Measurements from ENCODE around the gene HAPSTR1.

Gene HAPSTR1

DNA sequence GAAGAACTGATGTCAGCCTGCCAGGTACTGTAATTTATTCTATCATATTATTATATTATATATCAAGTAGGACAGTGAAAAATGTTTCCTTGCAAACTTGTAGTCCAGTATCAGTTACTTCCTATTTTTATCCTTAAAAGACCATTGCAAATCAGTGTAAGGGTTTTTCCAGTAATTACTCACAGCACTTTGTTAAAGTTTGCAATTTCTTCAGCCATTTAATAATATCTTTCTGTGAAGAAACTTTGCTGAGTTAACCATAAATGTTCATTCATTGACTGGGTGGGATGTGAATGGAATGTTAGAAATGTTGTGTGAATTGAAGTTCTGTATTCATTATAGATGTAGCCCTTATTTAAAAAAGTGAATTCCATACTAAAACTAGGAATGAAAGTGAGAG is 26.7 kb downstream of the HAPSTR1 start:
- Histone ChIP-seq H4K20me1 (ENCODE audit: insufficient read depth, low read length, poor library complexity, severe bottlenecking) (peaks cover 33% of the 10 kb centered on the region), H3K9me2 (replicated peaks; ENCODE audit: low read depth, low read length) (no peaks in the 10 kb centered on the region), H3K9me3 (ENCODE audit: insufficient read depth, low read depth, low read length) (no peaks in the 10 kb centered on the region), H3K36me3 (ENCODE audit: insufficient read depth, low read length) (peaks cover 23% of the 10 kb centered on the region; the same call in 1 of the 2 replicates), H3K4me2 (ENCODE audit: low read depth, low read length, poor library complexity, severe bottlenecking) (no peak overlapping the region), H3K27me3 (ENCODE audit: insufficient read depth, low read length, poor library complexity, severe bottlenecking) (no peaks in the 10 kb centered on the region), H3K4me1 (ENCODE audit: insufficient read depth, low read length, poor library complexity, severe bottlenecking) (no peaks in the 10 kb centered on the region), H3K79me2 (ENCODE audit: insufficient read depth, low read length) (peaks cover 43% of the 10 kb centered on the region), H3K9ac (ENCODE audit: low read depth, low read length, poor library complexity, severe bottlenecking) (no peak overlapping the region), H3K4me3 (ENCODE audit: low read length, poor library complexity, severe bottlenecking) (no peak overlapping the region), H2AFZ (ENCODE audit: low read length) (no peak overlapping the region), H3F3A (ENCODE audit: low read depth) (no peaks in the 10 kb centered on the region)
- TF ChIP-seq EZH2phosphoT487 (IDR thresholded peaks at IDR 0.05; ENCODE audit: borderline replicate concordance) = no peak
- TF ChIP-seq, protein P1, sequence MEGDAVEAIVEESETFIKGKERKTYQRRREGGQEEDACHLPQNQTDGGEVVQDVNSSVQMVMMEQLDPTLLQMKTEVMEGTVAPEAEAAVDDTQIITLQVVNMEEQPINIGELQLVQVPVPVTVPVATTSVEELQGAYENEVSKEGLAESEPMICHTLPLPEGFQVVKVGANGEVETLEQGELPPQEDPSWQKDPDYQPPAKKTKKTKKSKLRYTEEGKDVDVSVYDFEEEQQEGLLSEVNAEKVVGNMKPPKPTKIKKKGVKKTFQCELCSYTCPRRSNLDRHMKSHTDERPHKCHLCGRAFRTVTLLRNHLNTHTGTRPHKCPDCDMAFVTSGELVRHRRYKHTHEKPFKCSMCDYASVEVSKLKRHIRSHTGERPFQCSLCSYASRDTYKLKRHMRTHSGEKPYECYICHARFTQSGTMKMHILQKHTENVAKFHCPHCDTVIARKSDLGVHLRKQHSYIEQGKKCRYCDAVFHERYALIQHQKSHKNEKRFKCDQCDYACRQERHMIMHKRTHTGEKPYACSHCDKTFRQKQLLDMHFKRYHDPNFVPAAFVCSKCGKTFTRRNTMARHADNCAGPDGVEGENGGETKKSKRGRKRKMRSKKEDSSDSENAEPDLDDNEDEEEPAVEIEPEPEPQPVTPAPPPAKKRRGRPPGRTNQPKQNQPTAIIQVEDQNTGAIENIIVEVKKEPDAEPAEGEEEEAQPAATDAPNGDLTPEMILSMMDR (conservative IDR thresholded peaks at IDR 0.05; ENCODE audit: low read length) = no peak

DNA sequence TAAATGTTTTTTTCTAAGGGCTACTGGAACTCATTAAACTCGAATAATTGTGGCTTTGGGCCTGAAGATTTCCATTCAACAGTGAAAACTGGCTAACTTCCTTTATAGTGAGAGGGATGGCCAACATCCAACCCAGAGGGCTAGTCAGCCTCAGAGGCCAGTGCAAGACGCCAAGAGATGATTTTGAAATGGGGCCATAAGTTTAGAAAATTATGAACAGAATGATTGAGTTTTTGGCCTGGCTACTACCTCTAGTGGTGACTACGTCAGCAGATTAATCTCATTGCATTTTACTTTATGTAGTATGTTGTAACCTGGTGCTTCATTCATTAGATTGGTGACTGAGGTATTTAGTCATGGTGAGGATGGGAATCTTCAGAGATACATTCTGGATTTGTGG is 28.4 kb downstream of the HAPSTR1 start:
- no peak overlapping the region for H2AFZ ChIP-seq (ENCODE audit: low read length)
- peaks cover 27% of the 10 kb centered on the region; the same call in 1 of the 2 replicates for H3K79me2 ChIP-seq (ENCODE audit: insufficient read depth, low read length)
- H4K20me1 ChIP-seq (ENCODE audit: insufficient read depth, low read length, poor library complexity, severe bottlenecking) = peaks cover 22% of the 10 kb centered on the region
- H3K9me3 ChIP-seq (ENCODE audit: insufficient read depth, low read depth, low read length) = no peaks in the 10 kb centered on the region
- H3K4me1 ChIP-seq (ENCODE audit: insufficient read depth, low read length, poor library complexity, severe bottlenecking) = no peaks in the 10 kb centered on the region
- no peaks in the 10 kb centered on the region for H3K9me2 ChIP-seq (replicated peaks; ENCODE audit: low read depth, low read length)
- H3F3A ChIP-seq (ENCODE audit: low read depth) = no peaks in the 10 kb centered on the region
- no peak overlapping the region for H3K4me3 ChIP-seq (ENCODE audit: low read length, poor library complexity, severe bottlenecking)
- no peaks in the 10 kb centered on the region for H3K27me3 ChIP-seq (ENCODE audit: insufficient read depth, low read length, poor library complexity, severe bottlenecking)
- H3K4me2 ChIP-seq (ENCODE audit: low read depth, low read length, poor library complexity, severe bottlenecking) = no peak overlapping the region
- no peak overlapping the region for H3K9ac ChIP-seq (ENCODE audit: low read depth, low read length, poor library complexity, severe bottlenecking)
- H3K36me3 ChIP-seq (ENCODE audit: insufficient read depth, low read length) = peaks cover 23% of the 10 kb centered on the region; the same call in 1 of the 2 replicates
- no peak for TF ChIP-seq EZH2phosphoT487 (IDR thresholded peaks at IDR 0.05; ENCODE audit: borderline replicate concordance)
- TF ChIP-seq, protein P1 (conservative IDR thresholded peaks at IDR 0.05; ENCODE audit: low read length) = no peak

DNA sequence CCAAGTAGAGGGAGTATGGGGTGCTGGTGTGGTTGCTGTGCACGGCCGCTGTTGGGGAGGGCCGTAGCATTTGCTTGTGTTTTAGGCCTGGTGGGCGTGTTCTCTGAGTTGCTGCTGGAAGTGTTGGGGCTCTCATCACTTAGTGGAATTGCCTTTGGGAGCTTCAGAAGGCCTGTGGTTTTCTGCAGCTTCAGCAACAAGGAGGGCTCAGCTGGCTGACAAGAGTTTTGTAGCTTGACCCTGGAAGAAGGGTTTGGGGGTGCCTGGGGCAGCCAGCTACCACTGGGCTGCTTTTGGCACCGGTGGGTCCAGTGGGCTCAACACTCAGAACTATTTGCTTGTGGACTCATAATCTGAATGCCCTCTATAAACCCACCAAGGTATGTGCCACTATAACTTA is 30.9 kb downstream of the HAPSTR1 start:
- no peaks in the 10 kb centered on the region for H3K4me1 ChIP-seq (ENCODE audit: insufficient read depth, low read length, poor library complexity, severe bottlenecking)
- TF ChIP-seq, protein P1 (conservative IDR thresholded peaks at IDR 0.05; ENCODE audit: low read length) = no peak
- no peak for TF ChIP-seq EZH2phosphoT487 (IDR thresholded peaks at IDR 0.05; ENCODE audit: borderline replicate concordance)
- no peak overlapping the region for H3K4me2 ChIP-seq (ENCODE audit: low read depth, low read length, poor library complexity, severe bottlenecking)
- H3F3A ChIP-seq (ENCODE audit: low read depth) = no peaks in the 10 kb centered on the region
- H2AFZ ChIP-seq (ENCODE audit: low read length) = no peak overlapping the region
- no peaks in the 10 kb centered on the region for H3K27me3 ChIP-seq (ENCODE audit: insufficient read depth, low read length, poor library complexity, severe bottlenecking)
- H3K9me2 ChIP-seq (replicated peaks; ENCODE audit: low read depth, low read length) = no peaks in the 10 kb centered on the region
- no peaks in the 10 kb centered on the region for H3K9me3 ChIP-seq (ENCODE audit: insufficient read depth, low read depth, low read length)
- H3K4me3 ChIP-seq (ENCODE audit: low read length, poor library complexity, severe bottlenecking) = no peak overlapping the region
- peaks cover 11% of the 10 kb centered on the region for H4K20me1 ChIP-seq (ENCODE audit: insufficient read depth, low read length, poor library complexity, severe bottlenecking)
- H3K79me2 ChIP-seq (ENCODE audit: insufficient read depth, low read length) = 0 out of 2 replicates have a peak, but pooled peaks cover 9% of the 10 kb centered on the region
- no peak overlapping the region for H3K9ac ChIP-seq (ENCODE audit: low read depth, low read length, poor library complexity, severe bottlenecking)
- peaks cover 12% of the 10 kb centered on the region; the same call in 1 of the 2 replicates for H3K36me3 ChIP-seq (ENCODE audit: insufficient read depth, low read length)

Measured in Loucy (cell line).